GM19035 (cell line): ENCODE results near the gene HOXD11.

Source experiments
- ATAC-seq: cut with Tn5 transposase; IDR thresholded peaks from one replicate; pipeline ENCODE4 v1.9.1; 2021; ENCODE audit not compliant: unreplicated experiment

Gene HOXD11

DNA sequence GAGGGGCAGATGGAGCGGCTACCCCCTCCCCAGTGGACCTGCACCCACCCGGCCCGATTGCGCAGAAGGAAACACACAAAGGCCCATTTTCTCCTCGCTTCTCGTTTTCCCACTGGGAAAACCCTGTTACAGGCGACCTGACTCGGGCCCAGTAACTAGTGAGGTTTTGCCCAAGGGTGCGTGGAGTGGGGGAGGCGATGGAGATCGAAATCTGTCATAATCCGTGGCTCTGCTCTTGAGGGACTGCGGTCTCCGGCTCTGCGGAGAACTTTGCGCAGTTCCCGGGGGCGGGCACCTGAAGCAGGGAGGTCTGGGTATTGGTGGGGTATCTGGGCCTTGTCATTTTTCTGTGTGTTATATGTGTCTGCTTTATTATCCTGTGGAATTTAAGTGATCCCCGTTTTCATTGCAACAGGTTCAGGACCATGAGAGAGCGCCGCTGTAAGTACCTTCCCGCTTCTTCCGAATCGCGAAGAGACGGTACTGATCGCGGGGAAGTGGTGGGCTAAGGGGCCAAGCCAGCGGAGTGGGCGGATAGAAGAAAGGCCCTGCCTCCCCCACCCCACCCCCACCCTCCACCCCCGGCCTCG lies 40.2 kb downstream of the HOXD11 start:
- no peak for ATAC-seq

DNA sequence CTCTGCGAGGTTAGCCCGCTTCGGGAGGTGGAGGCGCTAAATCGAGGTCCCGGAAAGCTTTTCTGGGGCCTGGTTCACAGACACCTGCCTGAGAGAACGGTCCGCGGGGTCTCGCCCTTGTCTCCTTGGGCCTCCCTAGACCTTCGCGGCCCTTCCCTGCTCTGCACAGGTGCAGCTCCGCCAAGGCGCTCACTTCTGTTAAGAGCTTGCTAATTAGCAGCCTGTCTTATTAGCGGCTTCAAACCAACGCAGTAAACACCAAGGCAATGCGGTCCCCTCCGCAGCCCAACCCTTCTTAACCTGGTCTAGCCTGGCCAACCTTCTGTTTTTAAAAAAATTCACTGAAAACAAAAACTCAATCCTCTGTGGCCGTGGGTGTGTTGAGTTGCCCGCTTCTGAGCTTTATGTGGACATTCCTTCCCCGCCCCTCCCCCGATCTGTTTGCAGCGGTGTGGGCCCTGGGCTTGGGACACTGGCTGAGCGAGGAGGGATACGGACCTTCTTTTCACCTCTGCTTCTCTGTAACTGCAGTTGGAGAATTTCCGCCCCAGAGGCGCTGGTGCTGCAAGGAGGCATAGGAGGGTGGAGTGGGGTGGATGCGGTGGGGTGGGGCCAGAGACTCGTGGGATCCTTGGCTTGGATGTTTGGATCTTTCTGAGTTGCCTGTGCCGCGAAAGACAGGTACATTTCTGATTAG lies 40.9 kb downstream of the HOXD11 start:
- no peak for ATAC-seq

DNA sequence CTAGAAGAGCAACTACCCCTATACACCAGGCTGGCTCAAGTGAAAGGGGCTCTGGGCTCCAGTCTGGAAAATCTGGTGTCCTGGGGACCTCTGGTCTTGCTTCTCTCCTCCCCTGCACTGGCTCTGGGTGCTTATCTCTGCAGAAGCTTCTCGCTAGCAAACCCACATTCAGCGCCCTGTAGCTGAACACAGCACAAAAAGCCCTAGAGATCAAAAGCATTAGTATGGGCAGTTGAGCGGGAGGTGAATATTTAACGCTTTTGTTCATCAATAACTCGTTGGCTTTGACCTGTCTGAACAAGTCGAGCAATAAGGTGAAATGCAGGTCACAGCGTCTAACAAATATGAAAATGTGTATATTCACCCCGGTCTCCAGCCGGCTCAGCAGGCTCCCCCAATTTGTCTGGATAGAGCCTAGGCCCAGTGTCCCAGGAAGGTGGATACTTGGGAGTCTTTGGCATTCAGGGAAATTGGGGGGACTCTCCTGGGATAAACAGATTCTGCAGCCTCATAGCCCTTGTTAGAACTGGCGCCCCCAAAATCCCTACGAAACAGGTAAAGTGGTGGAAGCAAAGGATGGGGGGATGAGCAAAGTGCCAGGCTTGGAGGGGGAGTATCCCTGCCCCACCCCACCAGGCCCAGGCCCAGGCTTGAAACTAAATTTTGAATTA lies 41.8 kb downstream of the HOXD11 start:
- no peak for ATAC-seq

DNA sequence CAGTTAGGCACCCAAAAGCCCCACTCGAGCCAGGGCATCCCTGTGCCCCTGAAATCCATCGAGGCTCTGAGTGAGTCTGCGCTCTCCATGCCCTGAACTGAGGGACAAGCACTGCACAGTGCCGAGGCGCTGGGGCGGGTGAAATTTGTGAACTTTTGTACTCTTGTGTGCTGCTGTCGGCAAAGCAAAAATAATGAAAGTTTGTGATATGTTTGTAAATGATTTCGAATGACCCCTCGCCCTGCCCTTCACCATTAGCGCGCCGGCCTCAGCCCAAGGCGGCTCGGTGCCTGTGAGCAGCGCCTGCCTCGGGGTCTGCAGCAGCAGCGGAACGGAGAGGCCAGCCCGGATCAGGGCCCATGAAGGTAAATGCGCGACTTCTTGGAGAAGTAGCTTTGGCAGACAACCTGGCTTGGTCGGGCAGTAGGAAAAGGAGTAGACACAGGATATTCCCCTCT lies 42.4 kb downstream of the HOXD11 start:
- no peak for ATAC-seq

DNA sequence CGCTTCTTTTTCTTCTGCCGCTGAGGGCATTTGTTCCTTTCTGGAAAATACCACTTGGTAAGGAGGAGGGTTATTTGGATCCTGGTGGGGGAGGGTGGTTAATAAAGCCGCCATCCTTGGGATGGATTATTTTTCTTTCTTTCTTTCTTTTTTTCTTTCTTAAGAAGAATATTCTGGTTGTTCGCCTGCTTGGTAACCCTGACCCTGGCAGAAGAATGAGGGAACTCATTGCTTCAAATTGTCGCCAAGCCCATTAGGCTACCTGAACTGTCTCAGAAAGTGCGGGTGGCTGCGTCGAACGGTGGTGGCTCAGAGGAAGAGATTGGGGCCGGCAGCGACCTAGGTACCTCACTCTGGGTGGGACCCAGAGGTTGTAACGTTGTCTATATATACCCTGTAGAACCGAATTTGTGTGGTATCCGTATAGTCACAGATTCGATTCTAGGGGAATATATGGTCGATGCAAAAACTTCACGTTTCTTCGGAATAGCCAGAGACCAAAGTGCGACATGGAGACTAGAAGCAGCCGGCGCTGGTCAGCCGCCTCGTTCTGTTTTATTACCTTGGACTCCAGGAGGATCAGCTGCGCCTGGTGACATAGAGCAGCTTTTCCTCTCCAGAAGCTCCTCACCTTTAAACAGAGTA lies 43.0 kb downstream of the HOXD11 start:
- no peak for ATAC-seq

DNA sequence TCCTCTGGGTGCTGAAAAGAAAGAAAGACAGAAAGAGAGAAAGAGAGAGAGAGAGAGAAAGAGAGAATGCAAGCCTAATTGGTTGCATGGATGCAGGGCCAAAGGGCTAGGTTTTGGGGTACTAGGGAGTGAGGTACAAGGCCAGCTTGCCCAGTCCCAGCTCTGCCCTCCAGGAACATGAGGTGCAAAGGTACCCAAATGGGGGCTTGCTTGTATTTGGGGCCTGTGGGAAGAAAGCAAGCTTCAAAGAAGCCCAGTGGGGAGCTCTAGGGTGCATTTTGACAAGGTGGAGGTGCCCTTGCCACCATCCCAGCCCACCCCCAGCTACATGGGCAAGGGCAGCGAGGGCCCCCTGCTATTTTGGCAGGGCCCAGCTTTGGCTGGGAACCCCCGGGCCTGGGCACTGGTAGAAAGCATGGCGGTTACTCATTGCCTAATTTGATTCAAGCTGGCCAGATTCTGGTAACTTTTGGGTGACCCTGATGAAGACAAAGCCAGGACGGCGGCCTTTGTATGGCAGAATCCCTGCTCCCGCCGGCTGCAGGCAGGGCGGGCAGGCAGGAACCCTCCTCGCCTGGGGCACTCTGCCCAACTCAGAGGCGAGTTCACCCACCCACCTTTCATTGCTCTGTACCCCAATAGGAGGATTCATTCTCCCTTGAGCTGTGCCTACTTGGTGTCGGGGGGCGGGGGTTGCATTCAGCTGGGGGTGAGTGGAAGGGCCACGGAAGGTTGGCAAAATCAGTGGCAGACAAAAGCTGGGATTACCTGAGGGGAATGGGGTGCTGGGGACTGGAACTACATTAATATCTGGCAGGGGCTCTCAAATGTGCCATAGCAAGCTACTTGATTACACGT lies 43.7 kb downstream of the HOXD11 start:
- no peak for ATAC-seq

DNA sequence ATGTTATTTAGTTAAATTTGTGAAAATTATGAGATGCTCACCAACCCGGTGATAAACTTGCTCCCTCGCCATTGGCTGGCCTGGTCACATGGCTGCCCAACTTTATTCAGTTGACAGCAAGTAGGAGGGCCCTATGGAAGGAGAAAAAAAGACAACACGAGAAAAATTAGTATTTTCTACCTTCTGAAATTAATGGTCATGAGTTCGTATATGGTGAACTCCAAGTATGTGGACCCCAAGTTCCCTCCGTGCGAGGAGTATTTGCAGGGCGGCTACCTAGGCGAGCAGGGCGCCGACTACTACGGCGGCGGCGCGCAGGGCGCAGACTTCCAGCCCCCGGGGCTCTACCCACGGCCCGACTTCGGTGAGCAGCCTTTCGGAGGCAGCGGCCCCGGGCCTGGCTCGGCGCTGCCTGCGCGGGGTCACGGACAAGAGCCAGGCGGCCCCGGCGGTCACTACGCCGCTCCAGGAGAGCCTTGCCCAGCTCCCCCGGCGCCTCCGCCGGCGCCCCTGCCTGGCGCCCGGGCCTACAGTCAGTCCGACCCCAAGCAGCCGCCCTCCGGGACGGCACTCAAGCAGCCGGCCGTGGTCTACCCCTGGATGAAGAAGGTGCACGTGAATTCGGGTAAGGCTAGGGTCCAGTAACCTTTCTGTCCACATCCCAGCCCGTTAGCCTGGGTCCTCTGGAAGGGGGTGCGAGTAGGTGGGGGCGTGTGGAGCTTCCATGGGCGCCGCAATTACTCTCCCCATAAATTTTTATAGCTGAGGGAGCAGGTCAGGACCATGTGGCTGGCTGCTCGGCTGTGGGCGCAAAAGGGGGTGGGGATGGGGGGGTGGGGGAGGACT lies 44.6 kb downstream of the HOXD11 start, which contains the start of gene HOXD4:
Gene HOXD4 (plus strand): TSS at position 109 of the 846 bp plus-strand sequence. CDS start 84 bp downstream, at position 193.
- no peak for ATAC-seq

DNA sequence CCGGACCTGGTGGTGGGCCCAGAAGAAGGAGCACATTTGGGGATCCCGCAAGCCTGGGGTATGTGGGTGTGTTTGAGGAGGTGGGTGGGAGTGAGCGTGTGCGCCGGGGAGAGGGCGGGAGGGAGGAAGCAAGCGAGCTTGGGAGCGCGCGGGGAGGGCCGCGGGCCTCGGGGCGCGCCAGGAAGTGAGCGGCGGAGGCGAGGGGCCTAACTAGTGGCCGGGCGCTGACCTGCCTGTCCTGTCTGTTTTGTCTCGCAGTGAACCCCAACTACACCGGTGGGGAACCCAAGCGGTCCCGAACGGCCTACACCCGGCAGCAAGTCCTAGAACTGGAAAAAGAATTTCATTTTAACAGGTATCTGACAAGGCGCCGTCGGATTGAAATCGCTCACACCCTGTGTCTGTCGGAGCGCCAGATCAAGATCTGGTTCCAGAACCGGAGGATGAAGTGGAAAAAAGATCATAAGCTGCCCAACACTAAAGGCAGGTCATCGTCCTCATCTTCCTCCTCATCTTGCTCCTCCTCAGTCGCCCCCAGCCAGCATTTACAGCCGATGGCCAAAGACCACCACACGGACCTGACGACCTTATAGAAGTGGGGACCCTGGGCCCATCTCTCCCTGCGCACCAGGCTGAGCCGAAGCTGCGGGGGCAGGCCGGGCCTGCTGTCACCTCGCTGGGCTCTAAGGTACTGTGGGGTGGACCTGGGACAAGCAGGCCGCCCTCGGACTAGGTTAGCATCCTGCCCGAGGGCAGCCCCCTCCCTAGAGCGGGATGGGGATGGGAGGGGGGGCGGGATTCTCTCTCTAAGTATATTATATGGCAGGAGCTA lies 45.5 kb downstream of the HOXD11 start:
- ATAC-seq: no peak

DNA sequence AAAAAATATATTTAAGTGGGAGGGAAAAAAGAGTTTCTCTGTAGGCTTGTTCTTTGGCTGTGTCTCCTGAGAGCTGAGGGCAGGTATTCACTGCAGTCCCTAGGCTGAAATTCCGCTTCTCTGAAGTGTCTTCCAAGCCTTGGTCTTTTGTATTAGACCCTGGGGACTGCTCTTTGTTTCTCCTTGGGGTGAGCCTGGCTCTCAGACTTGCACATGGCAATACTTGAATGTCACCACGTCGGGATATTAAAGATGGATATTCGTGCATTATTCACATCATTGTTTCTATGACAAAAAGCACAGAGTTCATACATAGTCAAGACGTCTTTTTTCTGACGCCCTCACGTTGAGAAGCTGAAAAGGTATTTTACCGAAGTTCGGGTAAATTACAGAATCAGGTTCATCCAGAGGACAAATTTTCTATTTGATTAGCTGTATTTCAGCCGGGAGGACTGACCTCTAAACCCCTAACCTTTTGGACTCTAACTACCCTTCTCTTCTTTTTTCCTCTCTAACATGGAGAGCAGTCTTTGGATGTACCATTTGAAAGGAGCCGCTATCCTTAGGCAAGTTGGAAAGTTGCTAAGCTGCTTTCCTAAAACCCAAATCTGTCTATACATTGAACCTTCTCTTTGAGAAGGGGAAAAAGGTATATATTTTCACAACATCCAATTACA lies 47.6 kb downstream of the HOXD11 start:
- ATAC-seq: no peak

DNA sequence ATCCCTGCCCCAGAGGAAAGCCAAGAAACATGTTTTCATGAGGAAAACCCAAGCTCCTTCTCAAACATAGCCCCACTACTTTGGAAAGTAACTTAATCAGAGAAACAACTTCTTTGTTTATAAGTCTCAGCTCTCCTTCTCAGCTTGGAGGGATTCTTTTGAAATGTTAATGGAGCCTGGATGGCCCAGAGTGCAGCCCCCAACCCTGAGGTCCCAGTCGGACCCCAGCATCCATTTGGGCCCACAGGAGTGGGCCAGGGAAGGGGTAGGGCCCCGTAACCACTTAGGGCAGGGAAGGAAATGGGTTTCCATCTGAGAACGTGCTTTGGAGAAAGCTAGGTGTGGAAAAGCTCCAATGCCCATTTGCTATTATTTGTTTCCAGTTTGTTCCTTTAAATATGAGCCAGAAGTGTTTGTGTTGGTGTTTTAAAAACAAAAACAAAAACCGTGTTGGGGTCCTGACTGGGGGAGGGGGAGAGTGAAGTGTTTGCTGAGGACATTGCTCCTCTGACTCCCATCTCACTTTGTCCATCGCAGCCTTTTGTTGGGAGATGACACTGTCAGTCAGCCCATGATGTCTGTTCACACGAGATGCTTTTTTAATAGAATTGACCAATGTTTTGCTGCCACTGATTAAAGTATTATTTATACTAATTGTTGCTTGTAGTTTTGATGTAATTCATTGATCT lies 48.4 kb downstream of the HOXD11 start:
- ATAC-seq: no peak

DNA sequence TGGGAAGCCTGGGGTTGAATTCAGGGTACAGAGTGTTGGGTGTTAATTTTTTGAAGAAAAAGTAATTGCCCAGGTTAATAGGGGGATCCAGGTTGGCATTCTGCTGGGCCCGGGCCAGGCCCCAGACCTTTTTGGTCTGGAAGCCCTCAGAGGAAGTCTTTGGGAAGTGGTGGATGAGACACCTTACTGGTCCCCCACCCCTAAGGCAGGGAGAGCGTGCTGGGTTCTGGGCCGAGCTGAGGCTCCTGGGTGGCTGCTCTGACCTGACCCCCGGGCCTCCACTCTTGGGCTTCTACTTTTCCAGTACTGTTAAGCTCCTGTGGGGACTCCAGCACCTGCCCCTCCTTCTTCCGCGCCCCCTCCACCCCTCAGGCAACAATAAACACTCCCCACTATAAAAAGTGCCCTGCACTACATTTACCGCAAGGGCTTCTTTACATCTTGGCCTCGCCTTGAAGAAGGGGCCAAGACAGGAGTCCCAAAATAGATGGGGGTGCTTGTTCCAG lies 49.3 kb downstream of the HOXD11 start:
- no peak for ATAC-seq

DNA sequence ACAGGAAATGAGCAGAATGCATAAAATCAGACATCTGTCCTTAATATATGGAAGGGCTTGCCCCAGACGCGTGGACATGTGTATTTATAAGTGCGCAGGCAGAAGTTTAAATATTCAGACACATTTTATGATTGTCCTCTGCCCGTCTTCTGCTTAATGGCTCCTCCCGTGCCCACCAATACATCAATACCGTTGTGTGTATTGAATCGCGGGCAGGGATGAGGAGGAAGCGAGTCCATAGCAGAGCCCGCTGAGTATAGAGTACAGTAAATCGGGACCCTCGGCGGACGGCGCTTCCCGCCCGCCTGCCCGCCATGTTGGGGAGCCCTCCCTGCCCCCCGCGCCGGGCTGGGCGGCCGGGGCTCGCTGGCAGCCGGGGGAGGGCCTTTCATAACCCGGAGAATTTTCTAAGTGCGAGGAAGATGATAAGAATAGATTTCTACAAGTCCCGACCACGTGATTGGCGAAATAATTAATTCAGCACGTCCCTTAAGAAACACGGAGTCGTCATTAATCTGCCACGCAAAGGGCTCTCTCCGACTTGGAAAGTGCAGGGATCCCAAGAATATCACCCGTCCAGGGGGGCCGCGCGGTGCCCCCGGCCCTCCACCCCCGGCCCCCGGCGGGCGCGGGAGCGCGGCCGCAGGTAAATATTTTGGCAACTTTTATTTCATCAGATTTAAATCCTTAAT lies 49.9 kb downstream of the HOXD11 start, which contains the start of gene HOXD3:
Gene HOXD3 (plus strand): TSS at position 501 of the 692 bp plus-strand sequence. CDS start 11,808 bp downstream, outside the sequence.
- no peak for ATAC-seq

DNA sequence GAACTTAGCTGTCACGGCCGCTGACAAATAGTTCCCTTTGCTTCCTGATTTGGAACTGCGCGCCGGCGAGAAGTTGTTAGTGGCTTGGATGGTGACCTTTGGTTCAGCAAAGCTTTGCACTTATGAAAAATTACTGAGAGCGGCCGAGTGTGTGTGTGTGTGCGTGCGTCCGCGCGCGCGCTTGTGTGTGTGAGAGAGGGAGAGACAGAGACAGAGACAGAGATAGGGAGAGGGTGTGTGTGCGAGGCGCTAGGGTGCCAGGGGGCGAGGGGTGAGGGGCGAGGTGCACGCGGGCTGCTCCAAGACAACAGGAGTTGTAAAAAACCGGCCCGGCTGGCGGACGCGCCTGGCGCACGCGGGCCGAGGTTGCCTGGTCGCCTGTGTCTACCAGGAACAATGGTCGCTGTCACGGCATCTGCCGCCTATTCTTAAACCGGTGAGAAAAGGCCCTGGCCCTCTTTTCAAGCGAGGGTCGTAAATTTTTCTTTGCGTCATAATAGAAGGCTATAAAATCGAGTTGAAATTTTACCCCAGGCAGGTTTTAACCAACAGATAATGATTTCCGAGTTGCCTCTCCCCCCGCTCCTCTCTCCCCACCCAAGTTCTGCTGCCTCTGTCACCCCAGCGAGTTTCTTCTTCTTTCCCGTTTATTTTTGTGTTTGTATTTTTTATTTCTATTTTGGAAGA lies 50.6 kb downstream of the HOXD11 start:
- no peak for ATAC-seq

DNA sequence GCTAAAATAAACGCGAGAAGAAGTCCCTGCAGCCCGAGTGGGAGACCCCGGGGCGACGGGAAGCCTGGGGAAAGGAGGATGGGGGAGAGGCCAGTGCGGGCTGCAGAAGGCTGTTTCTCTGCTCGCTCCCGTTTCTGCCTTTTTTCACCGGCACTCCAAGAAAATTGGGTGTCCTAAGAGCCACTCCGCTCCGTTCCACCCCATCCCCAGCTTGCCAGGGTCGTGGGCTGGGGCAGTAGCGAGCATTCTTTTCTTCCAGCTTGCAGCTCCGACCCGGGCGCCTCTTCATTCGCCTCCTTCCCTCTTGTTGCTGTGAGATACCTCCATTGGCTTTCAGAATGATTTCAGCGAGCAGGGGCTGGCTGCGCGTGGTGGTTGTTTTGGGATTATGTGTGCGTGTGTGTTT lies 51.1 kb downstream of the HOXD11 start:
- no peak for ATAC-seq

DNA sequence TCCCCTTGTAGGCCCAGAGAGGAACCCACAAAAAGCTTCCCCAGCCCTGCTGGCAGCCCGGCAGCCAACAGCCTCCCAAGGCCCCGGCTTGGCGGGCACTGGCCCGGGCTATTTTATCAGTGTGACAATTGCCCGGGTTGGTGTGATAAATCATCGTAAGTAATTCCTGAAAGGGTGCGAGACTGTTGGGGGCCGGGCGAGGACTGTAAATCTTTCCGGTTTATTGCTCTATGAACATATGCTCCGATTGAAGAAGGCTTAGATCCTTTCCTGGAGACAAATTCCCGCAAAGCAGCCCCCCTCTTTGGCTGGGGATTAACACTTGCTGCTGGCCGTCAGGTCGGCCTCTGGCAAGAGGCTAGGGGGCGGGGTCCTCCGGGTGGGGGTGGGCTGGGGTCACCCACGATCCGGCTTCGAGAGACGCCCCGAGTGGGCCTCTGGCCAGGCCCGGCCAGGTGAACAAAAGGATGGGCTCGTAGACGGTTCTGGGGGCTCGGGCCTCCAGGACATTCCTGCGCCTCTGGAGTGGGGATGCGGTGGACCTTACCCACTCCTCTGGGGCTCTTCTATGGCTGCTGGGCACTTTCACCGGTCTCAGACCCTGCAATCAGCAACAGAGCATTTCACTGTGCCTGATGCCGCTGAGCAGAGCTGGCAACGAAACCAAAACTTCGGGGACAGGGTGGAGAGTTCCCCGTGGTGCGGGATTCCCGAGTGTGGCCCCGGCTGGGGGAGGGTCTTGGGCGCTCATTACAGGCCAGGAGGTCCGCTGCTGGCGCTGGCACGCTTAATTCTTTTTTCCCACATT lies 52.0 kb downstream of the HOXD11 start:
- ATAC-seq: no peak
